Endometrium (tissue), 2 donors: Measurements from ENCODE around the gene STIP1.
A peak's percentile ranks its signal among the peaks of the same experiment; 100 is the strongest.
"Not testable (repeated sequence)": the region's sequence is repeated elsewhere in the genome, so short reads cannot be mapped to it uniquely, and the experiment has no call there.

Experiments
- FAIRE-seq: peaks from 2 replicates; lab custom pipeline; 2012; peaks lifted over from hg19 to GRCh38; lab: Jason Lieb, UNC
- donor health status: control.
- donor health status: control.

The STIP1 gene

GRCh38 chr11:64238076-64238475 lies 52.1 kb downstream of the STIP1 start:
- no peak for FAIRE-seq

- FAIRE-seq, result no peak
Measured at GRCh38 chr11:64238999-64239398, 53.0 kb downstream of the STIP1 start.

GRCh38 chr11:64239662-64240434 lies 53.9 kb downstream of the STIP1 start:
- FAIRE-seq, result no peak

- FAIRE-seq, result no peak
Measured at GRCh38 chr11:64240435-64241240, 54.7 kb downstream of the STIP1 start, which contains the start of gene FKBP2. TSS of gene FKBP2 (plus strand) at chr11:64241095. CDS start at chr11:64242388, 1,293 bp downstream.

- no peak for FAIRE-seq
Measured at GRCh38 chr11:64241241-64241490, 55.2 kb downstream of the STIP1 start.

- peak; percentile 46 for FAIRE-seq
Measured at GRCh38 chr11:64241491-64242374, 55.8 kb downstream of the STIP1 start.

- FAIRE-seq, result no peak
Measured at GRCh38 chr11:64243236-64243854, 57.4 kb downstream of the STIP1 start.

- no peak for FAIRE-seq
Measured at GRCh38 chr11:64244107-64244506, 58.1 kb downstream of the STIP1 start.

- no peak for FAIRE-seq
Measured at GRCh38 chr11:64244966-64245365, 59.0 kb downstream of the STIP1 start.

GRCh38 chr11:64245401-64245796 lies 59.4 kb downstream of the STIP1 start:
- no peak for FAIRE-seq

- FAIRE-seq, result no peak
Measured at GRCh38 chr11:64245797-64246620, 60.0 kb downstream of the STIP1 start.

GRCh38 chr11:64246621-64246870 lies 60.6 kb downstream of the STIP1 start:
- not testable (repeated sequence) for FAIRE-seq

GRCh38 chr11:64246871-64247728 lies 61.1 kb downstream of the STIP1 start, which contains the start of gene PPP1R14B:
TSS of gene PPP1R14B (minus strand) at chr11:64246943. CDS start at chr11:64246673, 270 bp downstream.
- FAIRE-seq, result no peak

- no peak for FAIRE-seq
Measured at GRCh38 chr11:64247729-64248531, 62.0 kb downstream of the STIP1 start.

GRCh38 chr11:64248578-64248977 lies 62.6 kb downstream of the STIP1 start:
- FAIRE-seq, result no peak

- FAIRE-seq, result no peak
Measured at GRCh38 chr11:64249038-64249437, 63.1 kb downstream of the STIP1 start.

- no peak for FAIRE-seq
Measured at GRCh38 chr11:64249563-64250414, 63.8 kb downstream of the STIP1 start.

- no peak for FAIRE-seq
Measured at GRCh38 chr11:64250415-64251015, 64.5 kb downstream of the STIP1 start.
